Right atrium auricular region (tissue), 2 donors: Measurements from ENCODE around the gene MAP2K2. TPM values are rescaled to one million over a fixed set of nuclear protein-coding genes. Genes with fewer than 3 reads are reported as not detected.

Experiments
- DNase-seq: peaks from one replicate; pipeline ENCODE4 v3.0.0-alpha.2; 2019; ENCODE audit warnings: low spot score
- H3K27ac ChIP-seq, 2 donors: fragments of 200-600 bp; sonication (generic); 1 replicate in 1 of 2; 2 replicates in 1 of 2; pipeline ENCODE4 v1.5.1; 2016 to 2019
- H3K27me3 ChIP-seq, 2 donors: fragments of 200-600 bp; sonication (generic); one replicate each; pipeline versions ENCODE4 v1.5.1 to v1.6.0; 2017 to 2019
- H3K36me3 ChIP-seq: fragments of 200-600 bp; sonication (generic); one replicate; pipeline ENCODE4 v1.5.1; 2016
- H3K4me1 ChIP-seq, 2 donors: fragments of 200-600 bp; sonication (generic); one replicate each; pipeline versions ENCODE4 v1.5.1 to v1.6.0; 2017 to 2019
- H3K4me3 ChIP-seq, 2 donors: fragments of 200-600 bp; sonication (generic); 1 replicate in 1 of 2; 2 replicates in 1 of 2; pipeline ENCODE4 v1.5.1; 2017 to 2019; ENCODE audit warnings: mild to moderate bottlenecking in 1 of 2, moderate library complexity in 1 of 2
- H3K9me3 ChIP-seq, 2 donors: fragments of 200-600 bp; sonication (generic); one replicate each; pipeline ENCODE4 v1.5.1; 2019
- total RNA-seq, 2 donors: library from RNA; depleted of rRNA; stranded (reverse); fragments of >200 nt; gene quantifications; one replicate each; pipeline ENCODE4 v1.1.0, GENCODE V29; 2016
- TF ChIP-seq, protein P1 (sequence below), 2 donors: fragments of 200-600 bp; sonication (generic); IDR thresholded peaks; one replicate each; pipeline ENCODE4 v1.5.1; 2019; ENCODE audit warnings: antibody characterized with exemption in 2 of 2

MAP2K2 gene
- total RNA-seq, 2 donors from 2014 or later = 82.2 to 97.4 TPM

DNA sequence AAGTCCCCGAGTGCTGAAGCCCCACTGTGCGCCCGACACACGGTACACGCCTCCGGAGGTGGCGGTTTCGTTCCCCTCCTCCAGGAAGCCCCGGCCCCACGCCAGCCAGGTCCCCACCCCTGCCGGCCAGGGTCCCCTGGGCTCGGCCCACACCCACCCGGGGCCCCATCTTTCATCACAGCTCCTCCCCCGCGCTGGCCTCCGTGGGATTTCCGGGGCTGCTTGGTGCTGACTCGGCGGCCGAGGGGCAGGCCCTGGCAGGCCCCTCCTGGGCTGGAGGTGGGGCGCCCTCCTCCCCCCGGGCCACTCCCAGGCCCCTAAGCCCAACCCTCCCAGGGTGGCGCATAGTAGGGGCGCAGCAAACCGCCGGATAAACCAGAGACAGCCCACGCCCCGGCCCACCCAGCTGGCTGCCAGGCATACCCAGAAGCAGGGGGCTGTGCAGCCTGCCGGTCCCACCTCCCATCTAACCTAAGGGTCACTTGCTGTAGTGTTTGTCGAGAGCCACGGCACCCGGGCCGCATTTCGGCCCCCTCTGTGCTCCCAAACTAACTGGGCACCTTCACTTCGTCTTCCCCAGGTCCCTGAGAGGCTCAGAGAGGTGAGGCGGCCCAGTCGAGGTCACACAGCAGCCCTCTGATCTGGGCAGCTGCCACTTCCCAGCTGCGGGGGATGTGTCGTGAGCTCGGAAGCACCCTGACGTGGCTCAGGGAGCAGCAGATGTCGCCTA, 63.9 kb downstream of the MAP2K2 start:
- TF ChIP-seq, protein P1, sequence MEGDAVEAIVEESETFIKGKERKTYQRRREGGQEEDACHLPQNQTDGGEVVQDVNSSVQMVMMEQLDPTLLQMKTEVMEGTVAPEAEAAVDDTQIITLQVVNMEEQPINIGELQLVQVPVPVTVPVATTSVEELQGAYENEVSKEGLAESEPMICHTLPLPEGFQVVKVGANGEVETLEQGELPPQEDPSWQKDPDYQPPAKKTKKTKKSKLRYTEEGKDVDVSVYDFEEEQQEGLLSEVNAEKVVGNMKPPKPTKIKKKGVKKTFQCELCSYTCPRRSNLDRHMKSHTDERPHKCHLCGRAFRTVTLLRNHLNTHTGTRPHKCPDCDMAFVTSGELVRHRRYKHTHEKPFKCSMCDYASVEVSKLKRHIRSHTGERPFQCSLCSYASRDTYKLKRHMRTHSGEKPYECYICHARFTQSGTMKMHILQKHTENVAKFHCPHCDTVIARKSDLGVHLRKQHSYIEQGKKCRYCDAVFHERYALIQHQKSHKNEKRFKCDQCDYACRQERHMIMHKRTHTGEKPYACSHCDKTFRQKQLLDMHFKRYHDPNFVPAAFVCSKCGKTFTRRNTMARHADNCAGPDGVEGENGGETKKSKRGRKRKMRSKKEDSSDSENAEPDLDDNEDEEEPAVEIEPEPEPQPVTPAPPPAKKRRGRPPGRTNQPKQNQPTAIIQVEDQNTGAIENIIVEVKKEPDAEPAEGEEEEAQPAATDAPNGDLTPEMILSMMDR (IDR thresholded peaks at IDR 0.05) = no peak
- no peaks in the 10 kb centered on the region for H3K9me3 ChIP-seq
- H3K27me3 ChIP-seq = no peaks in the 10 kb centered on the region
- peaks cover 0 to 70% of the 10 kb centered on the region in 2 donors for H3K4me1 ChIP-seq
- no peak for DNase-seq
- H3K36me3 ChIP-seq = peaks cover 14% of the 10 kb centered on the region
- H3K4me3 ChIP-seq = peak overlapping the region; percentile 1 to 32
- H3K27ac ChIP-seq = peak overlapping the region; percentile 97 to 99

DNA sequence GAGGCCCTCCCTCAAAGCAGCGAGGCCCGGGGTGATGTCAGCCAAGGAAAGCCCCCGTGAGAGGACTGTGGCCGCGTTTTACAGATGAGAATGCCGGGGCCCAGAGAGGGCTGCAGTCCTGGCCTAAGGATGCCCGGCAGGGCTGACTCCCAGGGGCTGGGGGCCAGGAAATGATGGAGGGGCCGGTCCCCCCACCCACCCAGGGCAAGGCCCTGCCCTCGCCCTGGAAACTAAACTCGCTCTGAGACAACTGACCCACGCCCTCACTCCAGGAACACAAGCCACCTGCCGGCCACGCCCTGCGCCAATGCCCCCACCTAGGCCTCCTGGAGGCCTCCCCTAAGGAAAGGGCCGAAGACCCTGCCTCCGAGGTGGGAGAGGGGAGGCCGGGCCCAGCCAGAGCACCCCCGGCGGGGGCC, 64.5 kb downstream of the MAP2K2 start:
- TF ChIP-seq, protein P1 (IDR thresholded peaks at IDR 0.05) = no peak
- H3K4me1 ChIP-seq = peaks cover 0 to 68% of the 10 kb centered on the region in 2 donors

DNA sequence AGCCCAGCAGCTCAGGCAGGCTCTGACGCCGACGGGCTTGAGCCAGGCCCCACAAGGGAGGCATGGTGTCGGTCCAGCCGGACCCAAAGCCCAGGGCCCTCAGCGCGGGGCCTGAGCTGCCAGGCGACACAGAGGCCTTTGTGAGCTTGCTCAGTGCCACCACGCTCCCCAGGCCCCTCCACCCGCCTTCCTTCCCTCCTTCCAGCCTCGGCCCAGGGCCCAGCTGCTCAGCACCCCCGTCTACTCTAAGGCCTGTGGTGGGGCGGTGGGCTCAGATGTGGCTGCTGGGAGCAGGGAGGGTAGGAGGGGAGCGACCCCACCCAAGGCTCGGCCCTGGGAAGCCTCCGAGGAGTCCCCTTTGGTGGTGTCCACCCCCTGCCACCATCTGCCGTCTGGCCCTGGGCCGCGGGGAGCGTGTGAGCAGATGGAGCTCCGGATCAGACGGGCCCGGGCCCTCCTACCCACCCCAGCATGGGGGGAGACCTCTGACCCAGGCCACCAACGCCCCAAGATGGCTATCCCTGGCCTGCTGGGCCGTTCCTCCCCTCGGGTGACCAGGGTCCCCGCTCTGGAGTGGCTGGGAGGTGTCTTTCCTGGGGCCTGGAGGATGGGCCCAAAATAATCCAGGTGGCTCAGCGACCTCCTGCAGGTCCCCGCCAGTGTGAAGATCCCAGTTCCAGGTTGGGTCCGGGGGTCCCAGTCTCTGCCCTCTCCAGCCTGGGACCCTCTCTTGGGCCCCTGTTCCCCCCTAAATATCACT, 65.0 kb downstream of the MAP2K2 start:
- peak overlapping the region; percentile 97 to 99 for H3K27ac ChIP-seq
- TF ChIP-seq, protein P1 (IDR thresholded peaks at IDR 0.05) = no peak
- H3K4me1 ChIP-seq = peaks cover 0 to 64% of the 10 kb centered on the region in 2 donors
- H3K27me3 ChIP-seq = no peaks in the 10 kb centered on the region
- no peaks in the 10 kb centered on the region for H3K9me3 ChIP-seq
- H3K36me3 ChIP-seq = peaks cover 25% of the 10 kb centered on the region
- H3K4me3 ChIP-seq = peak overlapping the region; percentile 23 to 32
- DNase-seq = no peak

More for the DNA sequence above, 64.5 kb downstream of the MAP2K2 start:
- peaks cover 20% of the 10 kb centered on the region for H3K36me3 ChIP-seq
- peak overlapping the region; percentile 97 to 99 for H3K27ac ChIP-seq
- no peaks in the 10 kb centered on the region for H3K9me3 ChIP-seq
- peak overlapping the region; percentile 1 to 32 for H3K4me3 ChIP-seq
- no peaks in the 10 kb centered on the region for H3K27me3 ChIP-seq
- no peak for DNase-seq

DNA sequence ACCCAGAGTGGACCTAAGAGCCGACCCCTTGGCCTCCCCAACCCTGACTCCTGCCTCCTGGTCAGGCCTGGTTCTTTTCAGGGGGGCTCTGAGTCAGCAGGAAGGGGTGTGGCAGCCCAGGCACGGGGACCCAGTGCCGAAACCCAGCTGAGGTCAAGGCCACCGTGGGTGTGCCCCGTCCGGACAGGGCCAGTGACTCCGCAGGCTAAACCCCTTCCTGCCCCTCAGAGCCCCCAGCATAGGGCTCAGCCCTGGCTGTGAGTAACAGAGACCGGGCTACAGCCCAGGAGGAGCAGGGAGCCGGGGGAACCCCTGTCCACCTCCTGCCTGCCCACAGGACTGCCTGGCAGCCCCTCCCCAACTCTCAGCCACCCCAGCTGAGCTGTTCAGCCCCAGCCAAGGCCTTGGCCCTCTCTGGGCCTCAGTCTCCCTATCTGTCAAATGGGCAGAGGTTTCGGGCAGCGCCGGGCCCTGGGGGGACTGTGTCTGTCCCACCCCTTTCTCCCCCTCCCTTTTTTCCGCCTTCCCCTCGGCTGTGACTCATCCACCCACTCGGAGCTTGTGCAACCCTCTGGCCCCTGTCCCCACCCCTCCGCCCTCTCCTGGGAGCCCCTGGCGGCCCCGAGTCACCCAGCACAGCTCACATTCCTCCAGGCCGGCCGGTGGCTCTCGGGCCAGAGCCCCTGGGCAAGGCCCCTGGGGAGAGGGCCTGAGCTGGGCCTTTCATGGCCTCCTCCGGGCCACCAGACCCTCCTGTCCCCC, 65.8 kb downstream of the MAP2K2 start:
- Histone ChIP-seq H3K9me3 (no peaks in the 10 kb centered on the region), H3K27ac (peak overlapping the region; percentile 97 to 99), H3K27me3 (no peaks in the 10 kb centered on the region), H3K4me3 (peak overlapping the region; percentile 23 to 32), H3K36me3 (peaks cover 29% of the 10 kb centered on the region), H3K4me1 (peaks cover 0 to 64% of the 10 kb centered on the region in 2 donors)
- DNase-seq = peak; percentile 94
- TF ChIP-seq, protein P1 (IDR thresholded peaks at IDR 0.05) = peak in 1 of 2 donors; percentile 28

DNA sequence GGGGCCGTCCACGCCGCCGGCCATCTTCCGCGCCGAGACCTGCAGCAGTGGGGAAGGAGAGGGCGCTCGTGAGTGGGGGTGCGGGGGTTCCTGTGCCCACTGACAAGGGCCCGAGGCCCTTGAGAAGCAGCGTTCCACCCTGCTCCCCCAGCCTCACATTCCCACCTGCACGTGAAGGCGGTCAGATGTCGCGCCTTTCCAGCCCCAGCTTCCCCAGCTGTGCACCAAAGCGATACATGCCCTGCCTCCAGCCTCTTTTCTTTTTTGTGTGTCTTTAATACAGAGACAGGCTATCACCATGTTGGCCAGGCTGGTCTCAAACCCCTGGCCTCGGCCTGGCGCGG, 68.7 kb downstream of the MAP2K2 start:
- no peak for DNase-seq
- H3K4me1 ChIP-seq = peaks cover 0 to 53% of the 10 kb centered on the region in 2 donors
- no peaks in the 10 kb centered on the region for H3K9me3 ChIP-seq
- H3K27ac ChIP-seq = no peak overlapping the region
- TF ChIP-seq, protein P1 (IDR thresholded peaks at IDR 0.05) = no peak
- H3K4me3 ChIP-seq = no peak overlapping the region
- H3K27me3 ChIP-seq = no peaks in the 10 kb centered on the region
- peaks cover 45% of the 10 kb centered on the region for H3K36me3 ChIP-seq
